ENCODE measurements around the gene F8A1. TPM values are rescaled to one million over a fixed set of nuclear protein-coding genes. Genes with fewer than 3 reads are reported as not detected.
"Not testable (repeated sequence)": the region's sequence is repeated elsewhere in the genome, so short reads cannot be mapped to it uniquely, and the experiment has no call there.

F8A1 gene
- total RNA-seq, 3 donors from 2014 or later, result 27.8 to 45.8 (median 31.2) TPM

GRCh38 chrX:154914052-154914451, 27.9 kb downstream of the F8A1 start:
- Histone ChIP-seq H3K9me3 (no peaks in the 10 kb centered on the region), H3K36me3 (ENCODE audit: low read depth) (no peaks in the 10 kb centered on the region), H3K4me1 (ENCODE audit: low read depth) (no peaks in the 10 kb centered on the region), H3K4me3 (no peak overlapping the region)
- DNase-seq (no peak), ATAC-seq (no peak)
- TF ChIP-seq, protein P1, sequence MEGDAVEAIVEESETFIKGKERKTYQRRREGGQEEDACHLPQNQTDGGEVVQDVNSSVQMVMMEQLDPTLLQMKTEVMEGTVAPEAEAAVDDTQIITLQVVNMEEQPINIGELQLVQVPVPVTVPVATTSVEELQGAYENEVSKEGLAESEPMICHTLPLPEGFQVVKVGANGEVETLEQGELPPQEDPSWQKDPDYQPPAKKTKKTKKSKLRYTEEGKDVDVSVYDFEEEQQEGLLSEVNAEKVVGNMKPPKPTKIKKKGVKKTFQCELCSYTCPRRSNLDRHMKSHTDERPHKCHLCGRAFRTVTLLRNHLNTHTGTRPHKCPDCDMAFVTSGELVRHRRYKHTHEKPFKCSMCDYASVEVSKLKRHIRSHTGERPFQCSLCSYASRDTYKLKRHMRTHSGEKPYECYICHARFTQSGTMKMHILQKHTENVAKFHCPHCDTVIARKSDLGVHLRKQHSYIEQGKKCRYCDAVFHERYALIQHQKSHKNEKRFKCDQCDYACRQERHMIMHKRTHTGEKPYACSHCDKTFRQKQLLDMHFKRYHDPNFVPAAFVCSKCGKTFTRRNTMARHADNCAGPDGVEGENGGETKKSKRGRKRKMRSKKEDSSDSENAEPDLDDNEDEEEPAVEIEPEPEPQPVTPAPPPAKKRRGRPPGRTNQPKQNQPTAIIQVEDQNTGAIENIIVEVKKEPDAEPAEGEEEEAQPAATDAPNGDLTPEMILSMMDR (IDR thresholded peaks at IDR 0.05), result no peak
- intact Hi-C loops (cut with DNase I, micrococcal nuclease), result no loop called here

DNA sequence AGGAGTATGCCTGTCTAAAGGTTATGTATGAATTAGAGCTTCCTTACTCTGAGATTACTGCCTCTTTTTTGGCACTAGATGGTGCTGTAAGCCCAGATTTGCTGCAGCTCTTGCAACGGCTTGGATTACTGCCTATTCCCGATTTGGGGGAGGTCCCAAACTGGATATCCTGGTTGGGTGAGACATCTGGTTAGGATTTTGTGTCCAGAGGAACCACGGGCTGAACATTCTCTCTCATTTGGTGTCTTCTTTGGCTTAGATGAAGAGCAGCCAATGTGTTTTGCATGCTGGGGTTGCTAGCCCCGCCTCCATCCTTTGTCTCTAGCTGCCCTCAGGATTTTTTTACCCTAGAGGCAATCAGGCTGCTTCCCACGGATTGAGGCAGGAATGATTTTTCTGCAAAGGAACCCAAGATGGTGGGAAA, 31.9 kb downstream of the F8A1 start:
- H3K36me3 ChIP-seq (ENCODE audit: low read depth), result no peaks in the 10 kb centered on the region
- H3K4me1 ChIP-seq (ENCODE audit: low read depth), result no peaks in the 10 kb centered on the region
- intact Hi-C loops (cut with DNase I, micrococcal nuclease), result no loop called here
- DNase-seq, result peak in 1 of 3 donors; percentile 50
- H3K9me3 ChIP-seq, result no peaks in the 10 kb centered on the region
- TF ChIP-seq, protein P1 (IDR thresholded peaks at IDR 0.05), result no peak
- no peak overlapping the region for H3K4me3 ChIP-seq
- peak; percentile 82 for ATAC-seq

- H3K4me3 ChIP-seq; H3K36me3 ChIP-seq (ENCODE audit: low read depth); ATAC-seq; H3K4me1 ChIP-seq (ENCODE audit: low read depth); DNase-seq; H3K9me3 ChIP-seq; intact Hi-C loops (cut with DNase I, micrococcal nuclease): not testable (repeated sequence)
Observed at GRCh38 chrX:154924771-154925170, 38.6 kb downstream of the F8A1 start.

Small RNA genes lying within 50 kb of the gene (microRNA-seq; reads per million reads assigned to microRNA genes)
- not detected for gene MIR1184-1

Other genes starting within 250 kb of the F8A1 start
- gene CTAG2, start 232.8 kb upstream of the F8A1 start, total RNA-seq, result not detected
- gene GAB3, start 135.3 kb upstream of the F8A1 start, total RNA-seq, result 1 to 10 TPM; 1.3 to 3.4 (median 2.5) TPM
- 10 to 100 TPM; 29.4 to 36.0 (median 31.7) TPM for gene DKC1, start 123.5 kb upstream of the F8A1 start, total RNA-seq
- 10 to 100 TPM; 28.9 to 38.5 (median 37.3) TPM for gene MPP1, start 80.9 kb upstream of the F8A1 start, total RNA-seq
- not detected for gene SMIM9, start 51.7 kb upstream of the F8A1 start, total RNA-seq
- gene F8, start 136.4 kb downstream of the F8A1 start, total RNA-seq, result 10 to 100 TPM in 1 of 3 donors, 1 to 10 TPM in 2; 2.8 to 14.0 (median 5.4) TPM
- 10 to 100 TPM; 48.9 to 92.8 (median 53.3) TPM for gene FUNDC2, start 140.5 kb downstream of the F8A1 start, total RNA-seq
- gene CMC4, start 184.8 kb downstream of the F8A1 start, total RNA-seq, result 1 to 10 TPM; 1.9 to 5.2 (median 4.8) TPM
- gene MTCP1, start 184.8 kb downstream of the F8A1 start, total RNA-seq, result 10 to 100 TPM; 11.7 to 22.3 (median 20.1) TPM
- 10 to 100 TPM; 28.5 to 35.7 (median 32.0) TPM for gene BRCC3, start 185.2 kb downstream of the F8A1 start, total RNA-seq